GM12878 (cell line): Measurements from ENCODE around the gene TLL2. TPM values are rescaled to one million over a fixed set of nuclear protein-coding genes. Genes with fewer than 3 reads are reported as not detected.

Source experiments
- ATAC-seq: fragments of 200-7000 bp; cut with Tn5 transposase; 3 replicates; pipeline ENCODE4 v1.9.1; 2020; ENCODE audit warnings: mild to moderate bottlenecking, moderate library complexity
- BruUV-seq: library from RNA; stranded (reverse); fragments of 400-500 nt; replicated peaks from 2 replicates; lab custom pipeline; 2021; lab: Mats Ljungman, UMichigan
- CTCF ChIA-PET: fragments of 300-600 bp; sonication (Branson Sonifier 250); formaldehyde crosslinking; extraction: SDS; loops from one replicate; lab custom pipeline; 2021; ENCODE audit warnings: inconsistent platforms; lab: Yijun Ruan, JAX
- POLR2A ChIA-PET: fragments of 350-600 bp; formaldehyde crosslinking; extraction: SDS; loops from one replicate; lab custom pipeline; 2021; ENCODE audit warnings: inconsistent platforms; lab: Charles Lee
- RAD21 ChIA-PET: fragments of 300-600 bp; sonication (Branson Sonifier 250); formaldehyde crosslinking; loops from one replicate; lab custom pipeline; 2023; ENCODE audit warnings: antibody characterized with exemption; ENCODE audit not compliant: unreplicated experiment; lab: Charles Lee
- SMC1A ChIA-PET: fragments of 300-600 bp; sonication (Branson Sonifier 250); formaldehyde crosslinking; loops from one replicate; lab custom pipeline; 2023; ENCODE audit not compliant: unreplicated experiment, uncharacterized antibody; lab: Charles Lee
- DNase-seq: peaks from one replicate; pipeline ENCODE4 v3.0.0-alpha.2; 2011; ENCODE audit warnings: low read depth, low spot score
- FAIRE-seq: peaks from 3 replicates; lab custom pipeline; 2011; peaks lifted over from hg19 to GRCh38; lab: Jason Lieb, UNC
- H2AFZ ChIP-seq: 2 replicates; pipeline ENCODE4 v1.6.0; 2011; ENCODE audit warnings: low read depth, low read length, control low read depth; ENCODE audit not compliant: control insufficient read depth
- H3K27ac ChIP-seq: 2 replicates; pipeline ENCODE4 v1.5.1; 2011; ENCODE audit warnings: control low read depth; ENCODE audit not compliant: control insufficient read depth, insufficient read depth
- H3K27me3 ChIP-seq, 2 experiments: replicated peaks in 1 of 2; 2 replicates each; pipeline versions ENCODE4 v1.6.0 to v1.6.1; 2011; ENCODE audit warnings: low read length in 1 of 2; ENCODE audit not compliant: control insufficient read depth in 2 of 2, insufficient read depth in 2 of 2
- H3K36me3 ChIP-seq, 2 experiments: 2 replicates each; pipeline ENCODE4 v1.5.1; 2011; ENCODE audit warnings: low read length in 1 of 2; ENCODE audit not compliant: control insufficient read depth in 2 of 2, insufficient read depth in 2 of 2
- H3K4me1 ChIP-seq: 2 replicates; pipeline ENCODE4 v1.6.1; 2011; ENCODE audit warnings: mild to moderate bottlenecking, low read length, moderate library complexity, mixed read lengths; ENCODE audit not compliant: control insufficient read depth, insufficient read depth
- H3K4me2 ChIP-seq: 2 replicates; pipeline ENCODE4 v1.6.0; 2011; ENCODE audit warnings: control low read depth; ENCODE audit not compliant: control insufficient read depth, insufficient read depth
- H3K4me3 ChIP-seq: fragments of 200-600 bp; sonication (generic); 2 replicates; pipeline ENCODE4 v1.5.1; 2016
- H3K79me2 ChIP-seq: 2 replicates; pipeline ENCODE4 v1.6.0; 2011; ENCODE audit warnings: low read length; ENCODE audit not compliant: control insufficient read depth, insufficient read depth
- H3K9ac ChIP-seq: 2 replicates; pipeline ENCODE4 v1.8.0; 2011; ENCODE audit warnings: low read length, control low read depth, mixed read lengths; ENCODE audit not compliant: control insufficient read depth, insufficient read depth
- H3K9me3 ChIP-seq: replicated peaks from 3 replicates; pipeline ENCODE4 v1.5.1; 2011; ENCODE audit warnings: mild to moderate bottlenecking, low read length; ENCODE audit not compliant: control insufficient read depth, insufficient read depth
- H4K20me1 ChIP-seq: 2 replicates; pipeline ENCODE4 v1.6.0; 2011; ENCODE audit not compliant: control insufficient read depth, insufficient read depth
- LARP7 ChIP-seq: fragments of 450-650 bp; IDR thresholded peaks from 2 replicates; pipeline ENCODE4 v1.6.1; 2017; ENCODE audit warnings: mild to moderate bottlenecking
- MEF2B ChIP-seq: fragments of 450-650 bp; IDR thresholded peaks from 2 replicates; pipeline ENCODE4 v1.6.1; 2018; ENCODE audit warnings: mild to moderate bottlenecking, moderate library complexity; ENCODE audit not compliant: partially characterized antibody, poor library complexity, severe bottlenecking
- NR2C1 ChIP-seq: fragments of 450-650 bp; IDR thresholded peaks from 2 replicates; pipeline ENCODE4 v1.6.1; 2017; ENCODE audit warnings: antibody characterized with exemption, mild to moderate bottlenecking, moderate library complexity
- SPI1 ChIP-seq: IDR thresholded peaks from 2 replicates; pipeline ENCODE4 v1.6.1; 2011; ENCODE audit warnings: low read depth, mild to moderate bottlenecking, low read length, moderate library complexity, borderline replicate concordance; ENCODE audit not compliant: insufficient read depth
- TCF12 ChIP-seq: IDR thresholded peaks from 2 replicates; pipeline ENCODE4 v1.6.1; 2011; ENCODE audit warnings: low read depth, mild to moderate bottlenecking, low read length
- WGBS: methylation state at CpG from one replicate; pipeline ENCODE4 v1.1.6; 2016; ENCODE audit warnings: low lambda C conversion rate; ENCODE audit not compliant: insufficient replicate concordance, insufficient coverage; ENCODE audit errors: missing lambda C conversion rate; 5-methylcytosine and 5-hydroxymethylcytosine counted together
- in situ Hi-C: fragments of 300-500 bp; cut with MboI; formaldehyde crosslinking; loops from 9 replicates; pipeline ENCODE4 v1.14.3; 2018; ENCODE audit warnings: mixed read lengths
- intact Hi-C: fragments of 100-400 bp; cut with micrococcal nuclease; formaldehyde crosslinking; loops from one replicate; pipeline ENCODE4 v1.14.2; 2022; ENCODE audit not compliant: unreplicated experiment
- polyA plus RNA-seq, 11 experiments: library from polyadenylated mRNA; depleted of rRNA in 4 of 11; unstranded in 6 of 11; stranded (reverse) in 5 of 11; fragments of >200 nt; fragmentation: Nextera tagmentation in 4 of 11; fragmentation: Illumina TruSeq in 1 of 11; extraction: Ambion mirVana in 4 of 11; extraction: Trizol in 1 of 11; gene quantifications; 1 replicate in 1 of 11; 2 replicates in 10 of 11; pipeline versions ENCODE4 v1.2.1 to v1.2.3, GENCODE V29; 2011 to 2016; ENCODE audit warnings: inconsistent platforms in 2 of 11, missing spikeins in 2 of 11, low read depth in 1 of 11
- total RNA-seq, 4 experiments: library from RNA; depleted of rRNA in 3 of 4; stranded (reverse); fragments of >200 nt in 3 of 4; fragmentation: Illumina TruSeq in 1 of 4; extraction: Trizol in 1 of 4; gene quantifications; 2 replicates each; pipeline versions ENCODE4 v1.2.1 to v1.2.3, GENCODE V29; 2013 to 2021
- TF ChIP-seq, protein P1 (sequence below): fragments of 450-650 bp; IDR thresholded peaks from 2 replicates; pipeline ENCODE4 v1.6.1; 2017; ENCODE audit warnings: low read depth, mild to moderate bottlenecking, moderate library complexity

Gene TLL2
- total and polyA plus RNA-seq, 10 of the 15 experiments (the other 5 are each of a cell fraction or from before 2014, with no cell fraction given) = 0.02 to 2.1 (median 0.52) TPM

- H2AFZ ChIP-seq = no peak overlapping the region
- H4K20me1 ChIP-seq = no peaks in the 10 kb centered on the region
- ChIA-PET POLR2A (no interaction called here), RAD21 (no interaction called here), CTCF (interaction anchor here (0.6 to 1.8 kb wide), 7 partner anchors 12 to 161 kb away, joined by 3 to 6 read pairs (median 4); no protein-coding TSS in a partner anchor), SMC1A (interaction anchor here (0.7 to 1.6 kb wide), 5 partner anchors 9 to 66 kb away, joined by 3 to 4 read pairs (median 3); no protein-coding TSS in a partner anchor)
- WGBS = 100% methylated on average over 1 of the region's 1 CpG
- intact Hi-C loops (loop anchor here (2.0 kb wide), 1 partner anchor 37 kb away; no protein-coding TSS in a partner anchor), in situ Hi-C loops (no loop called here)
- ATAC-seq (no peak), FAIRE-seq (no peak), DNase-seq (no peak)
- H3K36me3 ChIP-seq = peaks cover 2 to 11% of the 10 kb centered on the region in 2 experiments; a peak in 3 of 4 replicates
- no peaks in the 10 kb centered on the region for H3K4me1 ChIP-seq
- no peak overlapping the region for H3K4me2 ChIP-seq
- no peaks in the 10 kb centered on the region for H3K27me3 ChIP-seq
- BruUV-seq = no TSS peak
- no peak for TF ChIP-seq NR2C1
- peak; percentile 62; the same call in 1 of the 2 replicates for TF ChIP-seq SPI1
- no peak for TF ChIP-seq TCF12
- TF ChIP-seq MEF2B = no peak
- TF ChIP-seq LARP7 = no peak
- TF ChIP-seq, protein P1, sequence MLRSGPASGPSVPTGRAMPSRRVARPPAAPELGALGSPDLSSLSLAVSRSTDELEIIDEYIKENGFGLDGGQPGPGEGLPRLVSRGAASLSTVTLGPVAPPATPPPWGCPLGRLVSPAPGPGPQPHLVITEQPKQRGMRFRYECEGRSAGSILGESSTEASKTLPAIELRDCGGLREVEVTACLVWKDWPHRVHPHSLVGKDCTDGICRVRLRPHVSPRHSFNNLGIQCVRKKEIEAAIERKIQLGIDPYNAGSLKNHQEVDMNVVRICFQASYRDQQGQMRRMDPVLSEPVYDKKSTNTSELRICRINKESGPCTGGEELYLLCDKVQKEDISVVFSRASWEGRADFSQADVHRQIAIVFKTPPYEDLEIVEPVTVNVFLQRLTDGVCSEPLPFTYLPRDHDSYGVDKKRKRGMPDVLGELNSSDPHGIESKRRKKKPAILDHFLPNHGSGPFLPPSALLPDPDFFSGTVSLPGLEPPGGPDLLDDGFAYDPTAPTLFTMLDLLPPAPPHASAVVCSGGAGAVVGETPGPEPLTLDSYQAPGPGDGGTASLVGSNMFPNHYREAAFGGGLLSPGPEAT = no peak
- no peaks in the 10 kb centered on the region; the same call in none of the 2 replicates for H3K79me2 ChIP-seq
- no peaks in the 10 kb centered on the region for H3K9me3 ChIP-seq
- no peak overlapping the region for H3K9ac ChIP-seq
- no peak overlapping the region for H3K4me3 ChIP-seq
- no peak overlapping the region for H3K27ac ChIP-seq
Measured at GRCh38 chr10:96536129-96536528, 22.4 kb upstream of the TLL2 start.
